HEK293 (cell line): ENCODE results near the gene TMCC1.

ENCODE experiments used
- CTCF ChIA-PET: fragments of 350-600 bp; formaldehyde crosslinking; extraction: SDS; loops from one replicate; lab custom pipeline; 2021; ENCODE audit warnings: antibody characterized with exemption; lab: Yijun Ruan, JAX
- POLR2A ChIA-PET: fragments of 300-600 bp; formaldehyde crosslinking; extraction: SDS; loops from one replicate; lab custom pipeline; 2020; ENCODE audit warnings: antibody characterized with exemption, inconsistent platforms; lab: Yijun Ruan, JAX
- H3K27ac ChIP-seq: fragments of 200-500 bp; sonication (Bioruptor generic); 2 replicates; pipeline ENCODE4 v1.5.1; 2014; ENCODE audit warnings: low read depth, low read length, control low read depth, inconsistent platforms; ENCODE audit errors: extremely low read depth
- H3K36me3 ChIP-seq, 2 experiments: fragments of 200-500 bp in 1 of 2; sonication (Bioruptor generic) in 1 of 2; 1 replicate in 1 of 2; 2 replicates in 1 of 2; pipeline ENCODE4 v1.5.1; 2014 to 2017; ENCODE audit warnings: inconsistent platforms in 2 of 2, low read length in 2 of 2; ENCODE audit not compliant: control insufficient read depth in 2 of 2, insufficient read depth in 1 of 2
- H3K4me1 ChIP-seq: fragments of 200-500 bp; sonication (Bioruptor generic); 2 replicates; pipeline ENCODE4 v1.5.1; 2014; ENCODE audit warnings: mild to moderate bottlenecking, low read length, inconsistent platforms; ENCODE audit not compliant: control insufficient read depth, insufficient read depth
- H3K4me3 ChIP-seq: 2 replicates; pipeline ENCODE4 v1.5.1; 2011; ENCODE audit warnings: low read depth, mild to moderate bottlenecking, control low read depth, low read length, moderate library complexity
- H3K9me3 ChIP-seq: fragments of 200-500 bp; sonication (Bioruptor generic); 2 replicates; pipeline ENCODE4 v1.5.1; 2014; ENCODE audit warnings: low read depth, low read length, inconsistent platforms; ENCODE audit not compliant: control insufficient read depth, insufficient read depth
- KLF8 ChIP-seq: fragments of 450-650 bp; formaldehyde crosslinking; IDR thresholded peaks from 2 replicates; pipeline ENCODE4 v1.5.1; 2016; ENCODE audit warnings: missing biosample characterization, missing genetic modification characterization
- PATZ1 ChIP-seq: fragments of 450-650 bp; formaldehyde crosslinking; IDR thresholded peaks from 2 replicates; pipeline ENCODE4 v1.5.1; 2016; ENCODE audit warnings: missing biosample characterization, missing genetic modification characterization
- PRDM1 ChIP-seq: fragments of 450-650 bp; formaldehyde crosslinking; IDR thresholded peaks from 2 replicates; pipeline ENCODE4; 2016; ENCODE audit warnings: missing biosample characterization, missing genetic modification characterization
- REST ChIP-seq: fragments of 450-650 bp; formaldehyde crosslinking; IDR thresholded peaks from 2 replicates; pipeline ENCODE4 v1.5.1; 2016; ENCODE audit warnings: missing biosample characterization, missing genetic modification characterization
- ZBTB8A ChIP-seq: fragments of 450-650 bp; formaldehyde crosslinking; IDR thresholded peaks from 2 replicates; pipeline ENCODE4 v1.5.1; 2016; ENCODE audit warnings: missing biosample characterization, missing genetic modification characterization
- ZFHX2 ChIP-seq: fragments of 450-650 bp; formaldehyde crosslinking; conservative IDR thresholded peaks from 2 replicates; pipeline ENCODE4 v1.5.1; 2016; ENCODE audit warnings: missing biosample characterization, missing genetic modification characterization
- ZNF514 ChIP-seq: fragments of 450-650 bp; formaldehyde crosslinking; IDR thresholded peaks from 2 replicates; pipeline ENCODE4 v1.5.1; 2016; ENCODE audit warnings: missing biosample characterization, missing genetic modification characterization
- ZNF585B ChIP-seq: fragments of 450-650 bp; formaldehyde crosslinking; IDR thresholded peaks from 2 replicates; pipeline ENCODE4 v1.5.1; 2016; ENCODE audit warnings: missing biosample characterization, missing genetic modification characterization
- ZNF626 ChIP-seq: fragments of 450-650 bp; sonication (Bioruptor Pico); formaldehyde crosslinking; IDR thresholded peaks from 2 replicates; pipeline ENCODE4 v1.5.1; 2018; ENCODE audit warnings: missing biosample characterization, missing genetic modification characterization, inconsistent platforms
- ZNF645 ChIP-seq: fragments of 450-650 bp; formaldehyde crosslinking; IDR thresholded peaks from 2 replicates; pipeline ENCODE4; 2016; ENCODE audit warnings: missing biosample characterization, missing genetic modification characterization
- ZNF768 ChIP-seq: fragments of 450-650 bp; formaldehyde crosslinking; IDR thresholded peaks from 2 replicates; pipeline ENCODE4 v1.5.1; 2018; ENCODE audit warnings: missing biosample characterization, mild to moderate bottlenecking, missing genetic modification characterization
- ZSCAN16 ChIP-seq: fragments of 450-650 bp; formaldehyde crosslinking; IDR thresholded peaks from 2 replicates; pipeline ENCODE4 v1.5.1; 2016; ENCODE audit warnings: missing biosample characterization, missing genetic modification characterization
- ZSCAN23 ChIP-seq: fragments of 450-650 bp; formaldehyde crosslinking; IDR thresholded peaks from 2 replicates; pipeline ENCODE4 v1.5.1; 2016; ENCODE audit warnings: missing biosample characterization, missing genetic modification characterization
- TF ChIP-seq, protein P1 (sequence below): fragments of 450-650 bp; formaldehyde crosslinking; IDR thresholded peaks from 2 replicates; pipeline ENCODE4 v1.5.1; 2017; ENCODE audit warnings: missing biosample characterization, missing genetic modification characterization

Gene TMCC1

GRCh38 chr3:129600348-129600747 is 293.2 kb downstream of the TMCC1 start:
- CTCF ChIA-PET, result interaction anchor here (0.5 kb wide), 2 partner anchors 37 to 292 kb away, joined by 3 read pairs; no protein-coding TSS in a partner anchor
- no peaks in the 10 kb centered on the region for H3K36me3 ChIP-seq

DNA sequence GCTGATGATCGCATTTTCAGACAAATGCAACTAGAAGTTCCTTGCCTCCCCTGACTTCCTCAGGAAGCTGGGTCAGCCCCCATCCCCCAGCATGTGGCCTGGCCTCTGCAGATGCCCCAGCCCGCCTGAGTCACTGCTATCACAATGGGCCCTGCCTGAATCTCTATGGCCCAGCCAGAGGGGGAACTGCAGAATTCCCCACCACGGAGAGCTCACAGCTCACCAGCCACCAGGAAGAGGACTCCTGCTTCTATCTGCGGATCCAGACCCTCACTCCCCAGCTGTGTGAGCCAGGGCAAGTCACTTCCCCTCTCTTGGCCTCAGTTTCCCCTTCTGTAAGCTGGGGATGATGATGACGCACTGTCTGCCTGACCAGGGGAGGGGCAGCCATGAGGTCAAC is 293.9 kb downstream of the TMCC1 start:
- POLR2A ChIA-PET, result no interaction called here
- no peak overlapping the region for H3K4me3 ChIP-seq
- CTCF ChIA-PET, result interaction anchor here (0.5 to 0.6 kb wide), 2 partner anchors 96 to 293 kb away, joined by 3 read pairs; no protein-coding TSS in a partner anchor
- no peaks in the 10 kb centered on the region for H3K4me1 ChIP-seq
- H3K27ac ChIP-seq, result no peak overlapping the region
- H3K9me3 ChIP-seq, result no peaks in the 10 kb centered on the region
- TF ChIP-seq PATZ1 (tag by site-specific recombination) (no peak), REST (peak; percentile 81)
- H3K36me3 ChIP-seq, result no peaks in the 10 kb centered on the region

More at GRCh38 chr3:129600348-129600747, 293.2 kb downstream of the TMCC1 start:
- H3K9me3 ChIP-seq, result no peaks in the 10 kb centered on the region
- no peak overlapping the region for H3K27ac ChIP-seq
- H3K4me1 ChIP-seq, result no peaks in the 10 kb centered on the region
- TF ChIP-seq KLF8 (tag by site-specific recombination), result no peak
- no peak for TF ChIP-seq ZNF645
- TF ChIP-seq, protein P1, sequence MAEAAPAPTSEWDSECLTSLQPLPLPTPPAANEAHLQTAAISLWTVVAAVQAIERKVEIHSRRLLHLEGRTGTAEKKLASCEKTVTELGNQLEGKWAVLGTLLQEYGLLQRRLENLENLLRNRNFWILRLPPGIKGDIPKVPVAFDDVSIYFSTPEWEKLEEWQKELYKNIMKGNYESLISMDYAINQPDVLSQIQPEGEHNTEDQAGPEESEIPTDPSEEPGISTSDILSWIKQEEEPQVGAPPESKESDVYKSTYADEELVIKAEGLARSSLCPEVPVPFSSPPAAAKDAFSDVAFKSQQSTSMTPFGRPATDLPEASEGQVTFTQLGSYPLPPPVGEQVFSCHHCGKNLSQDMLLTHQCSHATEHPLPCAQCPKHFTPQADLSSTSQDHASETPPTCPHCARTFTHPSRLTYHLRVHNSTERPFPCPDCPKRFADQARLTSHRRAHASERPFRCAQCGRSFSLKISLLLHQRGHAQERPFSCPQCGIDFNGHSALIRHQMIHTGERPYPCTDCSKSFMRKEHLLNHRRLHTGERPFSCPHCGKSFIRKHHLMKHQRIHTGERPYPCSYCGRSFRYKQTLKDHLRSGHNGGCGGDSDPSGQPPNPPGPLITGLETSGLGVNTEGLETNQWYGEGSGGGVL (tag by site-specific recombination), result no peak
- TF ChIP-seq ZNF768, result peak; percentile 34; the same call in 1 of the 2 replicates
- TF ChIP-seq ZBTB8A (tag by site-specific recombination), result no peak
- POLR2A ChIA-PET, result no interaction called here
- no peak overlapping the region for H3K4me3 ChIP-seq

DNA sequence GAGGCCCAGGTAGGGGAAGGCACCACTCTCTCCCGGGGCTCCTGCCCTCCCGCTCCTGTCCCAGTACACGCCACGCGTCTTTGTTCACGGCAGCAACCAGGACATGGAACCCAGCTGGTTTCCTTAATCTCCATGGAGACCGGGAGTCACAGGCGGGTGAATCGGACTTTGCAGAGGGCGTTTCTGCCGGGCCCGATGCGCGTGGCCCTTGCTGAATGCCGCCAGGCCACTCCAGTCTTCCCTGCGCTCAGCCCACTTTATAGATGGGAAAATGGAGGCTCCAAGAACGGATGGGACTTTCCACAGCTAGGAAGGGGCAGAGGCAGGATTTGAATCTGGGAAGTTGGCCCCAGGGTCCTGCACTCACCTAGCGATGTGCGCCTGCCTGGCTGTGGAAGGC is 294.4 kb downstream of the TMCC1 start:
- CTCF ChIA-PET, result interaction anchor here (0.6 kb wide), 1 partner anchor 96 kb away, joined by 3 read pairs; no protein-coding TSS in a partner anchor
- Histone ChIP-seq H3K4me3 (no peak overlapping the region), H3K36me3 (no peaks in the 10 kb centered on the region), H3K27ac (no peak overlapping the region), H3K9me3 (no peaks in the 10 kb centered on the region)
- TF ChIP-seq ZSCAN23 (tag by site-specific recombination) (no peak), ZNF626 (tag by site-specific recombination) (no peak), ZNF585B (tag by site-specific recombination) (no peak), ZNF514 (tag by site-specific recombination) (no peak), ZSCAN16 (tag by site-specific recombination) (no peak), PRDM1 (no peak), ZFHX2 (tag by site-specific recombination) (no peak)
- TF ChIP-seq, all 188 proteins: peak for 0
- peaks cover under 1% of the 10 kb centered on the region; the same call in 1 of the 2 replicates for H3K4me1 ChIP-seq
- POLR2A ChIA-PET, result no interaction called here
